Breast epithelium (tissue), 4 donors: Measurements from ENCODE around the gene DMWD. TPM values are rescaled to one million over a fixed set of nuclear protein-coding genes. Genes with fewer than 3 reads are reported as not detected.
A peak's percentile ranks its signal among the peaks of the same experiment; 100 is the strongest.

Source experiments
- DNase-seq, 2 donors: peaks; one replicate each; pipeline ENCODE4 v3.0.0-alpha.2; 2019; ENCODE audit warnings: low spot score in 2 of 2
- H3K27ac ChIP-seq, 2 donors: fragments of 200-600 bp; sonication (generic) in 1 of 2; one replicate each; pipeline ENCODE4 v1.5.1; 2016 to 2019; ENCODE audit warnings: mild to moderate bottlenecking in 1 of 2
- H3K27me3 ChIP-seq, 2 donors: fragments of 200-600 bp; sonication (generic) in 1 of 2; one replicate each; pipeline versions ENCODE4 v1.5.1 to v1.6.0; 2017 to 2019; ENCODE audit warnings: control low read depth in 1 of 2, mild to moderate bottlenecking in 1 of 2
- H3K36me3 ChIP-seq: fragments of 200-600 bp; one replicate; pipeline ENCODE4 v1.5.1; 2019
- H3K4me1 ChIP-seq, 2 donors: fragments of 200-600 bp; sonication (generic); one replicate each; pipeline ENCODE4 v1.5.1; 2016 to 2019; ENCODE audit warnings: control low read depth in 1 of 2
- H3K4me3 ChIP-seq, 3 donors: fragments of 200-600 bp; sonication (generic); 1 replicate in 2 of 3; 2 replicates in 1 of 3; pipeline ENCODE4 v1.5.1; 2016 to 2019; ENCODE audit warnings: mild to moderate bottlenecking in 3 of 3, moderate library complexity in 2 of 3
- H3K9me3 ChIP-seq, 2 donors: fragments of 200-600 bp; sonication (generic) in 1 of 2; one replicate each; pipeline ENCODE4 v1.5.1; 2016 to 2019; ENCODE audit warnings: control low read depth in 1 of 2
- CTCF ChIP-seq, 3 donors: fragments of 450-650 bp; IDR thresholded peaks; one replicate each; pipeline ENCODE4 v1.5.1; 2016 to 2017; ENCODE audit warnings: antibody characterized with exemption in 3 of 3, mild to moderate bottlenecking in 3 of 3, moderate library complexity in 3 of 3
- POLR2A ChIP-seq: fragments of 450-650 bp; IDR thresholded peaks from one replicate; pipeline ENCODE4 v1.6.1; 2016; ENCODE audit warnings: antibody characterized with exemption, mild to moderate bottlenecking, moderate library complexity
- POLR2AphosphoS5 ChIP-seq, 3 donors: sonication (generic); formaldehyde crosslinking; IDR thresholded peaks; one replicate each; pipeline ENCODE4 v1.6.1; 2017; ENCODE audit warnings: antibody characterized with exemption in 3 of 3
- intact Hi-C: fragments of 100-400 bp; cut with DNase I; formaldehyde crosslinking; loops from one replicate; pipeline ENCODE4 v1.15.1; 2023; ENCODE audit warnings: low total_unique reads
- total RNA-seq, 3 donors: library from RNA; depleted of rRNA; stranded (reverse); fragments of >200 nt; gene quantifications; one replicate each; pipeline ENCODE4 v1.1.0, GENCODE V29; 2016

Gene DMWD
- total RNA-seq, 3 donors from 2014 or later, result 24.2 to 31.1 (median 29.3) TPM

- peaks cover 5% of the 10 kb centered on the region for H3K36me3 ChIP-seq
- no peak for DNase-seq
- intact Hi-C loops, result no loop called here
- no peak overlapping the region for H3K27ac ChIP-seq
- no peaks in the 10 kb centered on the region for H3K9me3 ChIP-seq
- TF ChIP-seq CTCF (IDR thresholded peaks at IDR 0.05) (no peak), POLR2AphosphoS5 (IDR thresholded peaks at IDR 0.05) (no peak), POLR2A (no peak)
- H3K4me3 ChIP-seq, result no peak overlapping the region
- H3K4me1 ChIP-seq, result peaks cover 0 to 7% of the 10 kb centered on the region in 2 donors
- H3K27me3 ChIP-seq, result no peaks in the 10 kb centered on the region
Observed at GRCh38 chr19:45821103-45821521, 28.5 kb upstream of the DMWD start.

DNA sequence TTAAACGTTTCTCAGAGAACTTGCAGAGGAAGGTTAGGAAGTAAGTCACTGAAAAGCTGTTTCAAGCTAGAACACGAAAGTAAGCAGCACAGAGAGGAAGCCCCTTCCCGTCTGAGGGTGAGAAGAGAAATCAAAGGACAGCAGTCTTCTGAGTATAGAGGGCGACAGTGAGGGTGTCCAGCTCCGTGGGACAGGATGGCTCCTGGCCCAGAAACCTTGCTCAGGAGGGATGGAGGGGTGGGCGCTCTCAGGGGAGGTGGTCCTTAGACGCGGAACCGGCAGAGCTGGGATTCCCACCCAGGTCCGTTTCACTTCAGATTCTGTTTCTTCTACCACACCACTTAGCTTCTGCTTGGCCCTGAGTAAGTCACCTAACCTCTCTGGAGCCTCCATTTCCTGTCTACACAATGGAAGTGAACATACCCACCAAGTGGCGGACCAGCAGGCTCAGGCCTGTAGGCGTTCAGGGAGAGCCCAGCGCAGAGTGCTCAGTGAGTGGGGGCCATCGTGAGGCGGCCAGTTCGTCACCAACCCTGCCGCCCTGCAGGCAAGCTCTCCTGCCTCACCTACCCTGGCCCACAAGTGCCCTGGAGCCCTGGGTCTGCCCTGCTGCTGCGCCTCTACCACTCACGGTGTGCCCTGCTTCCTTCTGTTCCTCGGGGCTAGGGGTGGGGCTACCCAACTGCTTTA is 27.9 kb upstream of the DMWD start:
- TF ChIP-seq POLR2A (no peak), POLR2AphosphoS5 (IDR thresholded peaks at IDR 0.05) (no peak), CTCF (IDR thresholded peaks at IDR 0.05) (no peak)
- Histone ChIP-seq H3K9me3 (no peaks in the 10 kb centered on the region), H3K4me3 (no peak overlapping the region), H3K27me3 (no peaks in the 10 kb centered on the region), H3K36me3 (peaks cover 5% of the 10 kb centered on the region), H3K4me1 (peaks cover 0 to 7% of the 10 kb centered on the region in 2 donors), H3K27ac (no peak overlapping the region)
- no peak for DNase-seq
- intact Hi-C loops, result no loop called here

DNA sequence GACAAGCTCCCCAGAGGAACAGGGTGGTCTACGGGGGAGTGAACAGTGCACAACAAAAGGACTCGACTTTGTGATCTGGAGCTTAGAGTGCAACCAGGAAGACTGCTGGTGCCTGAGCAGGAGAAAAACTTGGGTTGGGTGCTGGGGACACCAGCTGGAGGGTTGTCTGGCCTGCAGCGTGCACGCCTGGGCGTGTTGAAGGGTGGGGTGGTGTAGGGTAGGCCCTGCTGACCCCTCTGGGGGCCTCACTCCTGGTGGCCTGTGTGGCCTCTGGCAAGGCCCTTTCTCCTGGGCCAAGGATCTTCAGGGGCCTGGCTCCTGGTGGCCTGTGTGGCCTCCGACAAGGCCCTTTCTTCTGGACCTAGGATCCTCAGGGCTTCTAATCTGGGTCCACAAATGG is 27.1 kb upstream of the DMWD start:
- no peak for DNase-seq
- Histone ChIP-seq H3K27ac (no peak overlapping the region), H3K27me3 (no peaks in the 10 kb centered on the region), H3K36me3 (peaks cover 5% of the 10 kb centered on the region), H3K4me3 (no peak overlapping the region), H3K9me3 (no peaks in the 10 kb centered on the region), H3K4me1 (peaks cover 0 to 5% of the 10 kb centered on the region in 2 donors)
- no peak for TF ChIP-seq POLR2AphosphoS5 (IDR thresholded peaks at IDR 0.05)
- TF ChIP-seq CTCF (IDR thresholded peaks at IDR 0.05), result no peak
- TF ChIP-seq POLR2A, result no peak
- intact Hi-C loops, result no loop called here

DNA sequence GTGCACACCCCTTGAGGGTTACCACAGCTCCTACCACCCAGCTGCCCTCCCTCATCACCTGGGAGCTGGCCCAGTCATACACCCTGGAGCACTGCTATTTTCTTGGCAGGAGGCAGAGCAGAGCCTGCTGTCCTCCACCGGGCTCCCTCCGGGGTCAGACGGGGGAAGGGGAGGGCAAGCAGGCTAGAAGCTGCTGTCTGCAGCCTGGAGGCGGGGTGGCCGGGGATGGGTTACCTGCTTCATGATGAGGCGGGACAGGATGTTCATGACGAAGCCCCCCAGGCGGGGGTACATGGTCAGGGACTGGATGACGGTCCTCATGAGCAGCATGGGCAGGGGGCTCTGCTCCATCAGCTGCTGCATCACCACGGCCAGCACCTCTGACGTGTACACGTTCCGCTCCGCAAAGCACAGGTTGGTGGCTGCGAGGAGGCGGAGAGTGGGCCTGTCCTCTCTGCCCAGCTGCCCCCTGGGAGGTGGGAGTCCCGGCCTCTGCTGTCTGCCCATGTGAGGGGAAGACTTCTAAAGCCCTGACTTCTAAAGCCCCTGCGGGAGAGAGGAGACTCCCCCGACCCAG is 25.2 kb upstream of the DMWD start:
- Histone ChIP-seq H3K36me3 (peaks cover 5% of the 10 kb centered on the region), H3K27ac (peak overlapping the region in 1 of 2 donors; percentile 32), H3K4me3 (no peak overlapping the region), H3K4me1 (no peaks in the 10 kb centered on the region), H3K9me3 (no peaks in the 10 kb centered on the region), H3K27me3 (no peaks in the 10 kb centered on the region)
- intact Hi-C loops, result no loop called here
- TF ChIP-seq POLR2A (no peak), POLR2AphosphoS5 (IDR thresholded peaks at IDR 0.05) (no peak), CTCF (IDR thresholded peaks at IDR 0.05) (no peak)
- peak; percentile 50 to 81 for DNase-seq

- no peaks in the 10 kb centered on the region for H3K36me3 ChIP-seq
- no peaks in the 10 kb centered on the region for H3K9me3 ChIP-seq
- H3K4me3 ChIP-seq, result no peak overlapping the region
- no peak for TF ChIP-seq POLR2A
- peak; percentile 97 to 99 (median 98) for TF ChIP-seq CTCF (IDR thresholded peaks at IDR 0.05)
- TF ChIP-seq POLR2AphosphoS5 (IDR thresholded peaks at IDR 0.05), result peak in 2 of 3 donors; percentile 33 to 51
- no peaks in the 10 kb centered on the region for H3K4me1 ChIP-seq
- peak overlapping the region in 1 of 2 donors; percentile 32 for H3K27ac ChIP-seq
- DNase-seq, result peak; percentile 90 to 95
- intact Hi-C loops, result no loop called here
- H3K27me3 ChIP-seq, result no peaks in the 10 kb centered on the region
Observed at GRCh38 chr19:45817010-45817724, 24.5 kb upstream of the DMWD start.
